PFSK-1 (cell line): ENCODE measurements around the gene HCN2.

Experiments used
- FOXP2 ChIP-seq: optimal IDR thresholded peaks from 2 replicates; pipeline ENCODE3; 2011; ENCODE audit warnings: borderline replicate concordance, control low read depth, inconsistent platforms; ENCODE audit not compliant: insufficient read depth; ENCODE audit errors: extremely low read length, extremely low read depth
- POLR2AphosphoS5 ChIP-seq: IDR thresholded peaks from 2 replicates; pipeline ENCODE4 v1.6.1; 2012; ENCODE audit warnings: low read depth, mild to moderate bottlenecking, control low read depth, low read length, moderate library complexity
- SIN3A ChIP-seq: IDR thresholded peaks from 2 replicates; pipeline ENCODE4 v1.6.1; 2012; ENCODE audit warnings: mild to moderate bottlenecking, low read length, moderate library complexity, borderline replicate concordance; ENCODE audit not compliant: insufficient read depth
- TAF1 ChIP-seq: IDR thresholded peaks from 2 replicates; pipeline ENCODE4 v1.6.1; 2012; ENCODE audit warnings: low read length, control low read depth, borderline replicate concordance; ENCODE audit not compliant: insufficient read depth
- TF ChIP-seq, protein P1 (sequence below), 2 experiments: IDR thresholded peaks; 2 replicates each; pipeline versions ENCODE4 v1.6.1 to v1.8.0; 2011 to 2012; ENCODE audit warnings: low read depth in 2 of 2, low read length in 2 of 2, control low read depth in 1 of 2, inconsistent platforms in 1 of 2, mild to moderate bottlenecking in 1 of 2, moderate library complexity in 1 of 2; ENCODE audit not compliant: insufficient read depth in 1 of 2

Gene HCN2

GRCh38 chr19:591099-591958, 1.6 kb downstream of the HCN2 start:
- TF ChIP-seq SIN3A (peak; percentile 46; the same call in 1 of the 2 replicates), TAF1 (no peak), POLR2AphosphoS5 (no peak), FOXP2 (no peak)
- TF ChIP-seq, protein P1, sequence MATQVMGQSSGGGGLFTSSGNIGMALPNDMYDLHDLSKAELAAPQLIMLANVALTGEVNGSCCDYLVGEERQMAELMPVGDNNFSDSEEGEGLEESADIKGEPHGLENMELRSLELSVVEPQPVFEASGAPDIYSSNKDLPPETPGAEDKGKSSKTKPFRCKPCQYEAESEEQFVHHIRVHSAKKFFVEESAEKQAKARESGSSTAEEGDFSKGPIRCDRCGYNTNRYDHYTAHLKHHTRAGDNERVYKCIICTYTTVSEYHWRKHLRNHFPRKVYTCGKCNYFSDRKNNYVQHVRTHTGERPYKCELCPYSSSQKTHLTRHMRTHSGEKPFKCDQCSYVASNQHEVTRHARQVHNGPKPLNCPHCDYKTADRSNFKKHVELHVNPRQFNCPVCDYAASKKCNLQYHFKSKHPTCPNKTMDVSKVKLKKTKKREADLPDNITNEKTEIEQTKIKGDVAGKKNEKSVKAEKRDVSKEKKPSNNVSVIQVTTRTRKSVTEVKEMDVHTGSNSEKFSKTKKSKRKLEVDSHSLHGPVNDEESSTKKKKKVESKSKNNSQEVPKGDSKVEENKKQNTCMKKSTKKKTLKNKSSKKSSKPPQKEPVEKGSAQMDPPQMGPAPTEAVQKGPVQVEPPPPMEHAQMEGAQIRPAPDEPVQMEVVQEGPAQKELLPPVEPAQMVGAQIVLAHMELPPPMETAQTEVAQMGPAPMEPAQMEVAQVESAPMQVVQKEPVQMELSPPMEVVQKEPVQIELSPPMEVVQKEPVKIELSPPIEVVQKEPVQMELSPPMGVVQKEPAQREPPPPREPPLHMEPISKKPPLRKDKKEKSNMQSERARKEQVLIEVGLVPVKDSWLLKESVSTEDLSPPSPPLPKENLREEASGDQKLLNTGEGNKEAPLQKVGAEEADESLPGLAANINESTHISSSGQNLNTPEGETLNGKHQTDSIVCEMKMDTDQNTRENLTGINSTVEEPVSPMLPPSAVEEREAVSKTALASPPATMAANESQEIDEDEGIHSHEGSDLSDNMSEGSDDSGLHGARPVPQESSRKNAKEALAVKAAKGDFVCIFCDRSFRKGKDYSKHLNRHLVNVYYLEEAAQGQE (IDR thresholded peaks at IDR 0.05; ENCODE audit: insufficient read depth in 1 of 2, low read depth in 2 of 2, low read length in 2 of 2), result peak; percentile 97

DNA sequence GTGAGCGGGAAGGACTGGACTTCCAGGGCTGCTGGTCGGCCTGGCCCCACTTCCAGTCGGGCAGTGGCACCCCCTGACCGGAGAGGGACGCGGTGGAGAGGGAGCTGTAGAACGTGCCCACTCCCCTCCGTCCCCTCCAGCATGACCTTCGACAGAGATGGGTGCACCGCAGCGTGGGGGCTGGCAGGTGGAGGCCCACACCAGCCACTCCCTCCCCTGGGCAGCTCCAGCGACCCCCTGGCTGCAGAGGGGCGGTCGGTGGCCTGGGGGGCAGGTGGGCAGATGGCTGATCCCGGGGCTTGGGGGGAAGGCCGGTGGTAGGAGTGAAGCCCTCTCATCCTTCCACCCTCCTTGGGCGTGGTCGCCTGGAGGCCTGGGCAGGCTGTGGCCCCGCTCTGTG, 2.4 kb downstream of the HCN2 start:
- TF ChIP-seq, protein P1 (IDR thresholded peaks at IDR 0.05; ENCODE audit: insufficient read depth in 1 of 2, low read depth in 2 of 2, low read length in 2 of 2), result no peak
- TF ChIP-seq TAF1, result no peak
- no peak for TF ChIP-seq FOXP2
- TF ChIP-seq POLR2AphosphoS5, result no peak
- TF ChIP-seq SIN3A, result no peak

DNA sequence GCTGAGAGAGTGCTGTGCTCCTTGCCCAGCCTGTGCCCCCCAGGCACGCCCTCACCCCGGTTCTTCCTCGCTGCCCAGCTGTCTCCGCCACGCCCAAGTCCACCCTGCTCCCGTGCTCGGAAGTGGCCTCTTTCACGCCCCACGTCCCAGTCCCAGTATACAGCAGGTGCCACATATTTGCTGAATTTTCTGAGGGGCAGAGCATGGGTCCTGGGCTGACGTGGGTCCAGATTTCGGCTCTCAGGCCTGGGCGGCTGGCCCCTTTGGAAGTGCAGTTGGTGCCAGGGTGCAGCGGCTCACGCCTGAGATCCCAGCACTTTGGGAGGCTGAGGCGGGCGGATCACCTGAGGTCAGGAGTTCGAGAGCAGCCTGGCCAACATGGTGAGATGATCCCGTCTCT, 3.4 kb downstream of the HCN2 start:
- no peak for TF ChIP-seq POLR2AphosphoS5
- TF ChIP-seq TAF1, result no peak
- no peak for TF ChIP-seq SIN3A
- TF ChIP-seq FOXP2, result no peak
- TF ChIP-seq, protein P1 (IDR thresholded peaks at IDR 0.05; ENCODE audit: insufficient read depth in 1 of 2, low read depth in 2 of 2, low read length in 2 of 2), result no peak

GRCh38 chr19:593505-593904, 3.8 kb downstream of the HCN2 start:
- no peak for TF ChIP-seq FOXP2
- TF ChIP-seq, protein P1 (IDR thresholded peaks at IDR 0.05; ENCODE audit: insufficient read depth in 1 of 2, low read depth in 2 of 2, low read length in 2 of 2), result no peak
- TF ChIP-seq SIN3A, result no peak
- TF ChIP-seq POLR2AphosphoS5, result no peak
- no peak for TF ChIP-seq TAF1
